Measurements from ENCODE around the gene INS. TPM values are rescaled to one million over a fixed set of nuclear protein-coding genes. Genes with fewer than 3 reads are reported as not detected.

The INS gene
- total RNA-seq, result not detected in 2 replicates

GRCh38 chr11:2160736-2161259 lies at the start of gene INS:
Gene INS, minus strand, starts transcription at chr11:2161209. Its CDS starts 238 bp downstream, at chr11:2160971.

GRCh38 chr11:2171591-2172003 lies 10.6 kb upstream of the INS start, which contains the start of gene TH:
Gene TH, minus strand, starts transcription at chr11:2171815. Its CDS starts 29 bp downstream, at chr11:2171786.

GRCh38 chr11:2139123-2139521 lies 21.9 kb downstream of the INS start, which contains the start of gene IGF2:
Gene IGF2, minus strand, starts transcription at chr11:2139389. Its CDS starts 3,866 bp downstream, at chr11:2135523.

Small RNA genes lying within 50 kb of the gene (small RNA-seq; reads per million reads assigned to genes)
- not detected for gene MIR4686
- 11.6 reads per million, percentile 96 among the genes with 10 or more reads in this experiment for gene MIR483

Other genes with a start within 250 kb of the INS start
- 0.37 TPM in 1 of 2 replicates, not detected in the other for gene TNNT3, start 241.5 kb downstream of the INS start, total RNA-seq
- 106 and 132 TPM in 2 replicates for gene MRPL23, start 213.9 kb downstream of the INS start, total RNA-seq
- 3.1 and 40.4 TPM in 2 replicates for gene H19, start 163.4 kb downstream of the INS start, total RNA-seq
- gene IGF2, start 21.8 kb downstream of the INS start, total RNA-seq, result 0.37 and 0.59 TPM in 2 replicates
- not detected in 2 replicates for gene TH, start 10.6 kb upstream of the INS start, total RNA-seq
- not detected in 2 replicates for gene ASCL2, start 109.4 kb upstream of the INS start, total RNA-seq
- gene C11orf21, start 140.7 kb upstream of the INS start, total RNA-seq, result not detected in 2 replicates
- under 0.01 and 0.37 TPM in 2 replicates for gene TSPAN32, start 140.8 kb upstream of the INS start, total RNA-seq
- gene CD81, start 216.1 kb upstream of the INS start, total RNA-seq, result 251 and 263 TPM in 2 replicates
- gene TSSC4, start 239.5 kb upstream of the INS start, total RNA-seq, result 46.3 and 48.7 TPM in 2 replicates

Data from subcutaneous preadipocyte (primary cell).